NCI-H1417 treated with DMSO at 0.1 percent for 48 hours (cell line): ENCODE results near the gene CHCHD1.
"Not testable (repeated sequence)": the region's sequence is repeated elsewhere in the genome, so short reads cannot be mapped to it uniquely, and the experiment has no call there.

Experiments
- DNase-seq: peaks from one replicate; lab custom pipeline; 2025; lab: John Stamatoyannopoulos, UW

CHCHD1 gene

GRCh38 chr10:73793456-73793855, 11.6 kb downstream of the CHCHD1 start:
- DNase-seq = no peak

- DNase-seq = not testable (repeated sequence)
Measured at GRCh38 chr10:73795491-73795890, 13.6 kb downstream of the CHCHD1 start.

GRCh38 chr10:73796035-73796434, 14.2 kb downstream of the CHCHD1 start:
- not testable (repeated sequence) for DNase-seq

GRCh38 chr10:73796766-73797165, 14.9 kb downstream of the CHCHD1 start:
- no peak for DNase-seq

- no peak for DNase-seq
Measured at GRCh38 chr10:73797324-73798025, 15.6 kb downstream of the CHCHD1 start.

GRCh38 chr10:73798087-73798486, 16.2 kb downstream of the CHCHD1 start:
- DNase-seq = no peak

- DNase-seq = no peak
Measured at GRCh38 chr10:73798927-73799560, 17.2 kb downstream of the CHCHD1 start.

GRCh38 chr10:73799899-73800559, 18.2 kb downstream of the CHCHD1 start:
- no peak for DNase-seq

GRCh38 chr10:73800560-73801252, 18.9 kb downstream of the CHCHD1 start:
- no peak for DNase-seq

- no peak for DNase-seq
Measured at GRCh38 chr10:73801253-73801590, 19.4 kb downstream of the CHCHD1 start.

GRCh38 chr10:73802276-73802991, 20.6 kb downstream of the CHCHD1 start:
- no peak for DNase-seq

- no peak for DNase-seq
Measured at GRCh38 chr10:73803680-73804286, 21.9 kb downstream of the CHCHD1 start.

GRCh38 chr10:73806176-73806950, 24.5 kb downstream of the CHCHD1 start:
- DNase-seq = no peak

GRCh38 chr10:73807471-73807870, 25.6 kb downstream of the CHCHD1 start:
- no peak for DNase-seq

GRCh38 chr10:73808021-73808815, 26.4 kb downstream of the CHCHD1 start:
- no peak for DNase-seq

GRCh38 chr10:73809061-73809818, 27.4 kb downstream of the CHCHD1 start:
- DNase-seq = no peak

GRCh38 chr10:73810358-73810734, 28.5 kb downstream of the CHCHD1 start:
- no peak for DNase-seq

GRCh38 chr10:73810735-73811465, 29.1 kb downstream of the CHCHD1 start:
- DNase-seq = no peak

GRCh38 chr10:73812657-73813056, 30.8 kb downstream of the CHCHD1 start:
- no peak for DNase-seq
